ENCODE results near the gene GPR135.

GPR135 gene

GRCh38 chr14:59465316-59466135 is at the start of gene GPR135:
GPR135 (minus strand) TSS chr14:59465380; CDS start chr14:59465226, 154 bp downstream.
- DNase-seq: peak; percentile 83

GRCh38 chr14:59511916-59512575 is 46.9 kb upstream of the GPR135 start:
- DNase-seq: peak; percentile 73

GRCh38 chr14:59510966-59511365 is 45.8 kb upstream of the GPR135 start:
- no peak for DNase-seq

- DNase-seq: no peak
Observed at GRCh38 chr14:59510001-59510400, 44.8 kb upstream of the GPR135 start.

GRCh38 chr14:59509101-59509500 is 43.9 kb upstream of the GPR135 start:
- DNase-seq: no peak

- no peak for DNase-seq
Observed at GRCh38 chr14:59507752-59508103, 42.5 kb upstream of the GPR135 start.

GRCh38 chr14:59507063-59507751 is 42.0 kb upstream of the GPR135 start:
- DNase-seq: peak; percentile 83

- DNase-seq: no peak
Observed at GRCh38 chr14:59503256-59503655, 38.1 kb upstream of the GPR135 start.

GRCh38 chr14:59500732-59501131 is 35.6 kb upstream of the GPR135 start:
- DNase-seq: no peak

GRCh38 chr14:59492384-59492783 is 27.2 kb upstream of the GPR135 start:
- DNase-seq: no peak

GRCh38 chr14:59490756-59491155 is 25.6 kb upstream of the GPR135 start:
- DNase-seq: no peak

GRCh38 chr14:59484639-59485175 is 19.5 kb upstream of the GPR135 start:
- DNase-seq: peak; percentile 53

GRCh38 chr14:59483819-59484638 is 18.8 kb upstream of the GPR135 start, which contains the start of the genes JKAMP and L3HYPDH:
JKAMP (plus strand) TSS chr14:59484517; CDS start chr14:59484590, 73 bp downstream.
L3HYPDH (minus strand) TSS chr14:59484408; CDS start chr14:59484316, 92 bp downstream.
- peak; percentile 97 for DNase-seq

GRCh38 chr14:59483363-59483762 is 18.2 kb upstream of the GPR135 start:
- DNase-seq: peak; percentile 60

- DNase-seq: peak; percentile 51
Observed at GRCh38 chr14:59482541-59483331, 17.6 kb upstream of the GPR135 start.

- peak; percentile 30 for DNase-seq
Observed at GRCh38 chr14:59481871-59482540, 16.8 kb upstream of the GPR135 start.

GRCh38 chr14:59481407-59481806 is 16.2 kb upstream of the GPR135 start:
- no peak for DNase-seq

GRCh38 chr14:59480166-59480565 is 15.0 kb upstream of the GPR135 start:
- DNase-seq: no peak

GRCh38 chr14:59478540-59478939 is 13.4 kb upstream of the GPR135 start:
- DNase-seq: no peak

- no peak for DNase-seq
Observed at GRCh38 chr14:59475709-59476108, 10.5 kb upstream of the GPR135 start.

- no peak for DNase-seq
Observed at GRCh38 chr14:59474172-59474571, 9.0 kb upstream of the GPR135 start.

All from DMS53 (cell line).